CD4-positive, alpha-beta T cell treated with Interleukin-2 at 100 ng/mL for 4 hours (primary cell): Measurements from ENCODE around the gene APOL2.
"Not testable (repeated sequence)": the region's sequence is repeated elsewhere in the genome, so short reads cannot be mapped to it uniquely, and the experiment has no call there.

Experiments used
- DNase-seq: peaks from one replicate; pipeline ENCODE4 v3.0.0-alpha.2; 2020; ENCODE audit warnings: low spot score

Gene APOL2

GRCh38 chr22:36239401-36240171 is at the start of gene APOL2:
Gene APOL2 (minus strand): TSS chr22:36239527. CDS start chr22:36233162, 6,365 bp downstream.
- peak; percentile 83 for DNase-seq

GRCh38 chr22:36288571-36289405 is 49.5 kb upstream of the APOL2 start:
- DNase-seq: no peak

- DNase-seq: no peak
Measured at GRCh38 chr22:36287881-36288515, 48.7 kb upstream of the APOL2 start.

- peak; percentile 58 for DNase-seq
Measured at GRCh38 chr22:36286096-36286957, 47.0 kb upstream of the APOL2 start.

- no peak for DNase-seq
Measured at GRCh38 chr22:36285545-36285944, 46.2 kb upstream of the APOL2 start.

GRCh38 chr22:36285017-36285416 is 45.7 kb upstream of the APOL2 start:
- DNase-seq: no peak

- DNase-seq: no peak
Measured at GRCh38 chr22:36284171-36284571, 44.8 kb upstream of the APOL2 start.

GRCh38 chr22:36282328-36282831 is 43.1 kb upstream of the APOL2 start:
- DNase-seq: no peak

- DNase-seq: no peak
Measured at GRCh38 chr22:36281781-36282327, 42.5 kb upstream of the APOL2 start.

- DNase-seq: no peak
Measured at GRCh38 chr22:36280379-36280778, 41.1 kb upstream of the APOL2 start.

- no peak for DNase-seq
Measured at GRCh38 chr22:36279219-36279666, 39.9 kb upstream of the APOL2 start.

GRCh38 chr22:36277482-36278291 is 38.4 kb upstream of the APOL2 start:
- peak; percentile 72 for DNase-seq

GRCh38 chr22:36274531-36274930 is 35.2 kb upstream of the APOL2 start:
- DNase-seq: no peak

GRCh38 chr22:36271951-36272350 is 32.6 kb upstream of the APOL2 start:
- DNase-seq: not testable (repeated sequence)

- DNase-seq: not testable (repeated sequence)
Measured at GRCh38 chr22:36271231-36271630, 31.9 kb upstream of the APOL2 start.

GRCh38 chr22:36267896-36268485 is 28.7 kb upstream of the APOL2 start:
- no peak for DNase-seq

GRCh38 chr22:36267058-36267457 is 27.7 kb upstream of the APOL2 start:
- no peak for DNase-seq

GRCh38 chr22:36263886-36264664 is 24.7 kb upstream of the APOL2 start:
- not testable (repeated sequence) for DNase-seq

- not testable (repeated sequence) for DNase-seq
Measured at GRCh38 chr22:36263216-36263673, 23.9 kb upstream of the APOL2 start.
